HepG2 (cell line): ENCODE data around the gene FIBIN. TPM values are rescaled to one million over a fixed set of nuclear protein-coding genes. Genes with fewer than 3 reads are reported as not detected.

Source experiments
- ATAC-seq: fragments of 200-7000 bp; cut with Tn5 transposase; 3 replicates; pipeline ENCODE4 v1.9.1; 2020; ENCODE audit warnings: mild to moderate bottlenecking, moderate library complexity
- BruUV-seq: library from RNA; stranded (reverse); fragments of 400-500 nt; replicated peaks from 2 replicates; lab custom pipeline; 2021; lab: Mats Ljungman, UMichigan
- CTCF ChIA-PET: fragments of 300-600 bp; formaldehyde crosslinking; extraction: SDS; loops from one replicate; lab custom pipeline; 2021; ENCODE audit warnings: low total read pairs, inconsistent platforms, low intra/inter-chr PET ratio; lab: Yijun Ruan, JAX
- POLR2A ChIA-PET: fragments of 350-600 bp; sonication (Branson Sonifier 250); formaldehyde crosslinking; loops from one replicate; lab custom pipeline; 2020; ENCODE audit warnings: antibody characterized with exemption, inconsistent platforms; lab: Yijun Ruan, JAX
- DNase-seq: peaks from one replicate; pipeline ENCODE4 v3.0.0-alpha.2; 2015; ENCODE audit warnings: low spot score
- FAIRE-seq: peaks from 3 replicates; lab custom pipeline; 2011; peaks lifted over from hg19 to GRCh38; lab: Jason Lieb, UNC
- H2AFZ ChIP-seq: one replicate; pipeline ENCODE4 v1.6.1; 2011; ENCODE audit warnings: low read length, inconsistent platforms
- H3K27ac ChIP-seq: fragments of 300-600 bp; 3 replicates; pipeline ENCODE4 v1.8.0; 2011; ENCODE audit warnings: mixed run types, mild to moderate bottlenecking, mixed read lengths, low read length, inconsistent platforms; ENCODE audit not compliant: insufficient read depth; ENCODE audit errors: extremely low read length
- H3K27me3 ChIP-seq, 2 experiments: fragments of 200-600 bp in 1 of 2; 2 replicates in 1 of 2; 3 replicates in 1 of 2; pipeline versions ENCODE4 v1.6.0 to v1.8.0; 2011; ENCODE audit warnings: low read length in 2 of 2, mild to moderate bottlenecking in 2 of 2, moderate library complexity in 2 of 2, inconsistent platforms in 1 of 2; ENCODE audit not compliant: insufficient read depth in 2 of 2, control insufficient read depth in 1 of 2
- H3K36me3 ChIP-seq, 2 experiments: fragments of 200-600 bp in 1 of 2; replicated peaks in 1 of 2; 2 replicates in 1 of 2; 3 replicates in 1 of 2; pipeline versions ENCODE4 v1.5.1 to v1.8.0; 2011; ENCODE audit warnings: low read length in 2 of 2, inconsistent platforms in 1 of 2; ENCODE audit not compliant: insufficient read depth in 2 of 2, control insufficient read depth in 1 of 2
- H3K4me1 ChIP-seq: 2 replicates; pipeline ENCODE4 v1.5.1; 2012; ENCODE audit warnings: low read length, inconsistent platforms; ENCODE audit not compliant: insufficient read depth
- H3K4me2 ChIP-seq: 2 replicates; pipeline ENCODE4 v1.6.0; 2011; ENCODE audit warnings: low read depth, low read length, inconsistent platforms
- H3K4me3 ChIP-seq, 3 experiments: fragments of 200-600 bp in 1 of 3; sonication (generic), shearing (Covaris generic) in 1 of 3; replicated peaks in 1 of 3; 2 replicates each; pipeline ENCODE4 v1.5.1; 2011 to 2016; ENCODE audit warnings: low read length in 3 of 3, inconsistent platforms in 2 of 3, low read depth in 2 of 3, mild to moderate bottlenecking in 2 of 3, control low read depth in 1 of 3, mixed read lengths in 1 of 3; ENCODE audit not compliant: insufficient read depth in 1 of 3
- H3K79me2 ChIP-seq: one replicate; pipeline ENCODE4 v1.6.1; 2011; ENCODE audit warnings: low read length, inconsistent platforms; ENCODE audit not compliant: insufficient read depth
- H3K9ac ChIP-seq: 2 replicates; pipeline ENCODE4 v1.6.0; 2011; ENCODE audit warnings: mild to moderate bottlenecking, low read depth, low read length, inconsistent platforms; ENCODE audit not compliant: insufficient read depth
- H3K9me3 ChIP-seq: 2 replicates; pipeline ENCODE4 v1.5.1; 2012; ENCODE audit warnings: mild to moderate bottlenecking, low read length
- H4K20me1 ChIP-seq: 2 replicates; pipeline ENCODE4 v1.6.0; 2011; ENCODE audit warnings: inconsistent platforms, mild to moderate bottlenecking, low read length, moderate library complexity; ENCODE audit not compliant: insufficient read depth
- ATF1 ChIP-seq: IDR thresholded peaks from 2 replicates; pipeline ENCODE4 v1.6.1; 2016; ENCODE audit warnings: mild to moderate bottlenecking, control low read depth
- HNF4A ChIP-seq: sonication (generic); formaldehyde crosslinking; IDR thresholded peaks from 2 replicates; pipeline ENCODE4 v1.4.0; 2020; ENCODE audit warnings: missing genetic modification reagents
- JUNB ChIP-seq: sonication (generic); formaldehyde crosslinking; IDR thresholded peaks from 2 replicates; pipeline ENCODE4 v1.8.0; 2022; ENCODE audit warnings: missing genetic modification reagents, mild to moderate bottlenecking, borderline replicate concordance
- KDM3A ChIP-seq: IDR thresholded peaks from 2 replicates; pipeline ENCODE4 v1.6.1; 2018; ENCODE audit warnings: low read depth, missing compliant biosample characterization
- NBN ChIP-seq: fragments of 450-650 bp; conservative IDR thresholded peaks from 2 replicates; pipeline ENCODE4 v1.6.1; 2017
- NCOA2 ChIP-seq: sonication (generic); formaldehyde crosslinking; IDR thresholded peaks from 2 replicates; pipeline ENCODE4 v1.8.0; 2022; ENCODE audit warnings: inconsistent platforms
- ZNF20 ChIP-seq: sonication (generic); formaldehyde crosslinking; IDR thresholded peaks from 2 replicates; pipeline ENCODE4 v1.4.0; 2020; ENCODE audit warnings: mild to moderate bottlenecking, moderate library complexity, missing genetic modification reagents
- WGBS: methylation state at CpG from one replicate; pipeline ENCODE4 v1.1.6; 2017; ENCODE audit warnings: low lambda C conversion rate; 5-methylcytosine and 5-hydroxymethylcytosine counted together
- in situ Hi-C: cut with HindIII; loops from 2 replicates; pipeline ENCODE4 v1.10.0; 2017; ENCODE audit warnings: low pct_unique_long_range_greater_than_20kb; ENCODE audit not compliant: extremely low pct_ligation_motif_present
- intact Hi-C: fragments of 100-400 bp; cut with micrococcal nuclease; formaldehyde crosslinking; loops from one replicate; pipeline ENCODE4 v1.10.0; 2022; ENCODE audit not compliant: unreplicated experiment
- polyA plus RNA-seq, 8 experiments: library from polyadenylated mRNA; depleted of rRNA in 3 of 8; stranded (reverse) in 7 of 8; unstranded in 1 of 8; fragments of >200 nt; fragmentation: Illumina TruSeq in 4 of 8; extraction: Trizol in 4 of 8; gene quantifications; 2 replicates each; pipeline versions ENCODE4 v1.2.1 to v1.2.3, GENCODE V29; 2011 to 2016; ENCODE audit warnings: low read depth in 4 of 8, missing spikeins in 1 of 8, mixed read lengths in 1 of 8; ENCODE audit not compliant: insufficient read depth in 1 of 8
- total RNA-seq, 5 experiments: library from RNA; depleted of rRNA; stranded (reverse); fragments of >200 nt; fragmentation: Illumina TruSeq; extraction: Trizol; gene quantifications; 2 replicates each; pipeline ENCODE4 v1.2.3, GENCODE V29; 2016; ENCODE audit warnings: low read depth in 1 of 5
- TF ChIP-seq, protein P1 (sequence below): IDR thresholded peaks from 2 replicates; pipeline ENCODE4 v1.6.1; 2012; ENCODE audit warnings: low read depth, low read length, improper control_type of control experiment

The FIBIN gene
- total and polyA plus RNA-seq, 2 of the 13 experiments (the other 11 are each of a cell fraction or from before 2014, with no cell fraction given) = not detected

DNA sequence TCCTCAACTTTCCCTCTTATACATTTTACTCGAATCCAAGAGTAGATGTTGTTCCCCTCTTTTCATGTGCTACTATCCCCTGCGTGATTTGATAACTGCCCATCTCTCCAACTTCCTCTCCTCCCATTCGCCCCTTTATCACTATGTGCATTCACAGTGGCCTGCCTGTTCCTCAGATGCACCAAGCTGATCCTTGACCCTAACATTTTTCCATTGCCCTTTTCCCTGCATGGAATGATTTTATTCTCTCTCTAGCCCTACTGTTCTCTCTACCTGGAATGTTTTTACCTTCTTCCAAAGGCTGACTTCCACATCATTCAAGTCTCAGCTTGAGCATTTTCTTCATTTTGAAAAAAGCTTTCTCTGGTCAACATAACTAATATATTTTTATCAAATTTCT, 31.0 kb downstream of the FIBIN start:
- TF ChIP-seq NBN = no peak
- TF ChIP-seq JUNB (CRISPR knock-in tag) = 0 out of 2 replicates have a peak, but pooled peaks have one; percentile 15
- TF ChIP-seq, all 625 proteins: peak for 1
- Histone ChIP-seq H4K20me1 (no peaks in the 10 kb centered on the region), H3K4me2 (no peak overlapping the region), H3K4me3 (no peak overlapping the region), H2AFZ (no peak overlapping the region), H3K9me3 (no peaks in the 10 kb centered on the region), H3K79me2 (no peaks in the 10 kb centered on the region), H3K27ac (no peak overlapping the region), H3K36me3 (no peaks in the 10 kb centered on the region), H3K4me1 (peaks cover 18% of the 10 kb centered on the region), H3K27me3 (no peaks in the 10 kb centered on the region), H3K9ac (no peak overlapping the region)
- POLR2A ChIA-PET = no interaction called here
- ATAC-seq (no peak), FAIRE-seq (no peak), DNase-seq (no peak)
- no TSS peak for BruUV-seq
- CTCF ChIA-PET = no interaction called here
- WGBS = 59% methylated on average over 3 of the region's 3 CpGs
- in situ Hi-C loops (no loop called here), intact Hi-C loops (no loop called here)

DNA sequence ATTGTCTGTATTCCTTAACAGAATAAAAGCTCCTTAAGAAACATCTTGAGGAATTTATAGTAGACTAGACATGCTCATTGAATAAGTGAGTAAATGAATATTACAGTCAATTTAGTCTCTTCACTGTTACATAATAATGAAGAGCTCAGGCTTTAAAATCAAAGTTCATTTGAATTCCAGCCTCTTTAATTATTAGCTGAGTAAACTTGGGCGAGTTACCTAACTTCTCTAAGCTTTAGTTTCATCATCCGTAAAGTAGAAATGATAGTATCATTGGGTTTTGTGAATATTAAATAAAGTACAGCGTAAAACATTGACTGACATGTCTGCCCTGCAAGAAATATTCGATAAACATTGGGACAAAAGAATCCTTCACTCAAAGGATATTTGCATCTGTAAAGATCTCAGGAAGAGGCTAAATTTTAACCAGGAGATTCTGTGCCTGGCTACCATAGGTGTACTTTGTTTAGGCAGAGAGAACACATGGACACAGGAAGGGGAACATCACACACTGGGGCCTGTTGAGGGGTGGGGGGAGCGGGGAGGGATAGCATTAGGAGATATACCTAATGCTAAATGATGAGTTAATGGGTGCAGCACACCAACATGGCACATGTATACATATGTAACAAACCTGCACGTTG, 31.5 kb downstream of the FIBIN start:
- TF ChIP-seq ZNF20 (CRISPR knock-in tag) = no peak
- peak; percentile 11; the same call in 1 of the 2 replicates for TF ChIP-seq NCOA2
- TF ChIP-seq ATF1 (CRISPR knock-in tag) = no peak
- no peak for TF ChIP-seq KDM3A (CRISPR knock-in tag)
- TF ChIP-seq, protein P1, sequence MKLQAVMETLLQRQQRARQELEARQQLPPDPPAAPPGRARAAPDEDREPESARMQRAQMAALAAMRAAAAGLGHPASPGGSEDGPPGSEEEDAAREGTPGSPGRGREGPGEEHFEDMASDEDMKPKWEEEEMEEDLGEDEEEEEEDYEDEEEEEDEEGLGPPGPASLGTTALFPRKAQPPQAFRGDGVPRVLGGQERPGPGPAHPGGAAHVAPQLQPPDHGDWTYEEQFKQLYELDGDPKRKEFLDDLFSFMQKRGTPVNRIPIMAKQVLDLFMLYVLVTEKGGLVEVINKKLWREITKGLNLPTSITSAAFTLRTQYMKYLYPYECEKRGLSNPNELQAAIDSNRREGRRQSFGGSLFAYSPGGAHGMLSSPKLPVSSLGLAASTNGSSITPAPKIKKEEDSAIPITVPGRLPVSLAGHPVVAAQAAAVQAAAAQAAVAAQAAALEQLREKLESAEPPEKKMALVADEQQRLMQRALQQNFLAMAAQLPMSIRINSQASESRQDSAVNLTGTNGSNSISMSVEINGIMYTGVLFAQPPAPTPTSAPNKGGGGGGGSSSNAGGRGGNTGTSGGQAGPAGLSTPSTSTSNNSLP = peak; percentile 62; the same call in 1 of the 2 replicates
- TF ChIP-seq HNF4A (CRISPR knock-in tag) = peak; percentile 46
- intact Hi-C loops (no loop called here), in situ Hi-C loops (no loop called here)
- Histone ChIP-seq H3K36me3 (no peaks in the 10 kb centered on the region), H4K20me1 (no peaks in the 10 kb centered on the region), H2AFZ (no peak overlapping the region), H3K4me2 (peak overlapping the region; percentile 20; the same call in 1 of the 2 replicates), H3K79me2 (no peaks in the 10 kb centered on the region), H3K4me3 (0 out of 6 replicates have a peak overlapping the region, but pooled peaks of 1 of the 3 experiments have one; percentile 13), H3K9me3 (no peaks in the 10 kb centered on the region), H3K9ac (no peak overlapping the region), H3K4me1 (peaks cover 18% of the 10 kb centered on the region), H3K27me3 (no peaks in the 10 kb centered on the region), H3K27ac (no peak overlapping the region)
- ChIA-PET CTCF (no interaction called here), POLR2A (no interaction called here)
- no peak for FAIRE-seq
- ATAC-seq = peak; percentile 77
- 11% methylated on average over 6 of the region's 6 CpGs for WGBS
- no TSS peak for BruUV-seq
- peak; percentile 33 for DNase-seq
